Activated CD4-positive, alpha-beta T cell treated with anti-CD3 and anti-CD28 coated beads for 48 hours (primary cell): ENCODE data around the gene MACROD2.

Experiments used
- DNase-seq: peaks from one replicate; pipeline ENCODE4 v3.0.0-alpha.2; 2020

The MACROD2 gene

GRCh38 chr20:14723614-14724013 lies 728.3 kb downstream of the MACROD2 start:
- no peak for DNase-seq

DNA sequence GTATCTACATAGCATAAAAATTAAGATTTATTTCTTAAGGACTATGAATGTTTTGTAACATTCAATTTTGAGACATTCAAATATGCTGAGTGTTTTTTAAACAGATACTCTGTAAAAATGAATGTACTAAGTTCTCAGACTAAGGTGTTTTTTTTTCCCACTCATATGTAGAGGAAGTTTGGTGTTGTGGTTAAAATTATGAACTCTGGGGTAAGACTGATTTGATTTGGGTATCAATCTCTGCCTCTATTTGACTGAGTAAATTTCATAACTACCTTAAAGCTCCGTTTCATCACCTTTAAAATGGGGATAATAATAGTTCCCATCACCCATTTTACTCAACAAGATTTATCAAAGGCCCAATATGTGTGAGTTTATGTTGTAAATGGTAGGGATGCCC lies 728.7 kb downstream of the MACROD2 start:
- no peak for DNase-seq

GRCh38 chr20:14724468-14724867 lies 729.2 kb downstream of the MACROD2 start:
- DNase-seq = no peak

GRCh38 chr20:14726591-14726990 lies 731.3 kb downstream of the MACROD2 start:
- no peak for DNase-seq

DNA sequence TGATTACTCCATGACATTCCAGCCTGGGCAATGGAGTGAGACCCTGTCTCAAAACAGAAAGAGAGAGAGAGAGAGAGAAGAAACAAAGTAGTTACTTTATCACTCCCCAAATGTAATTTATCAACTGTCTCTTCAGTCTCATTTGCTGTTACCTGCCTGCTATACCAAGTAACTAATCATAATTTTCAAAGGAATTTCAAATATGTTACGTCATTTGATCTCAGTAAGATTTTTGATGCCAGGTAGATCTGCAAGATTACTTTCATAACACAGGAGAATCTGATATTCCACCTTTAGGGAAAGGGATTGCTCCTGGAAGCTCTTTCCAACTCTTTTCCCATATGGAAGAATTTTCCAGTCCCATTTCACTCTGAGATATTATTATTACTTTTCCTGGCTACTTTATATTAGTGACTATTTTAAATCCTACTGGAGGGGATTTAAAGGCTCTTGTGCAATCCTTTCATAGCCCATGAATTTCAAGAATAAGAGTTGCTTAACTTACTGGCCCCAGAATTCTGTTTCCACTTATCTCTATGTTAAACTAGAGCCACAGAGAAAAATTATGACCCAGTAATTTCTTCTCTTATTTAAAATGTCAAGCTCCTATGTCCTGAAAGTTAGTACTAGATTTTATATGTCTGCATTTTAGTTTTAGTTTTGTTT lies 732.3 kb downstream of the MACROD2 start:
- DNase-seq = no peak

DNA sequence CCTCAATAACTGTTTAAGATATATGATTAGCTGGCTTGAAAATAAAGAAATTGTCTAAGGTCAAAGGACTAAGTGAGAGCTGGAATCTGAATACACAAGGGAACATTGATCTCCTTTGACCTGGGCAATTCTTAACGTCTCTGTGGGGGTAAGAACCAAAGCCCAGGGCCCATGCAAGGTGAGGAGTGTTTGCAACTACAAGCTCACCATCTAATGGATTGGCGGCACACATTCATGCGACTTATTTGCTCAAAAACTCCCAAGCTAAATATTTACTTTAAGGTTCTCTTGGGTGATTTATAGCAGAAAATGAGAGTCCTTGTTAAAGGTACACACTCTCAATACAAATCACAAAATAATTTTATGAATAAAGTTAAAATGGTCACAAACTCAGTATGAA lies 734.1 kb downstream of the MACROD2 start:
- no peak for DNase-seq

DNA sequence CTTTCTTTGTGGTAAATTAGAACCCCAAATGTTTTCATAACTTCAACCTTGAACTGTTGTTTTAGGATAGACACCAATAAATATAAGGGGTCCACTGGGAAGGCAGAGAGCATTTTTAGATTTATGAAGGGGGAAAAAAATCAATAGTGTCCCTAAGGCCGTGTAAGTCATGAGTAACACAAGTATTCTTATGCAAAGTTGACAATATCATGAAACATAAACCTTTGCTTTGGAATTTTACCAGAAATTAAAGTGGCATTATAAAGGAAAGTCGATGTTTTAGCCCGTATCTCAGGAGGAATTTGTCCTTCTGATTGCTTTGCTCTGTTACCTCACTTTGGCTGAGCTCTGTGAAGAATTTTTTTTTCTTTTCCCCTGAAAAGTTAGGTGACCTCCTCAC lies 737.0 kb downstream of the MACROD2 start:
- no peak for DNase-seq

DNA sequence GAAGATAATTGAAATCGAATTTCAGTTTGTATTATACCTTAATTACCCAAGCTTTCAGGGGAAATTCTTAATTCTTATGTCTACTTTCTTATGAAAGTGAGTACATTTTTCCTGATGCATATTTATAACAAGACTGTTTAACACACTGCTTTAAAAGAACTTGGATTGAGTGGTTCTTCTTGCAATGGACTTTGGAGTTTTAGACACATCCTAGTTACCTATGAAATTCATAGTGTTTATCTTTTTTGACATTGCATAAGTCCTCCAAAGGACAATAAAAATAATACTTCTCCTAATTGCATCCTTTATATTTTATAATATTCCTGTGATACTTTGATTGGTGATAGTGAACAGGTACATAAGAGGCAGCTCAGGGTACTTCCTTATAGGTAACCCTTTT lies 737.7 kb downstream of the MACROD2 start:
- DNase-seq = no peak

- no peak for DNase-seq
These were observed 745.1 kb downstream of the MACROD2 start for GRCh38 chr20:14740380-14740779.

DNA sequence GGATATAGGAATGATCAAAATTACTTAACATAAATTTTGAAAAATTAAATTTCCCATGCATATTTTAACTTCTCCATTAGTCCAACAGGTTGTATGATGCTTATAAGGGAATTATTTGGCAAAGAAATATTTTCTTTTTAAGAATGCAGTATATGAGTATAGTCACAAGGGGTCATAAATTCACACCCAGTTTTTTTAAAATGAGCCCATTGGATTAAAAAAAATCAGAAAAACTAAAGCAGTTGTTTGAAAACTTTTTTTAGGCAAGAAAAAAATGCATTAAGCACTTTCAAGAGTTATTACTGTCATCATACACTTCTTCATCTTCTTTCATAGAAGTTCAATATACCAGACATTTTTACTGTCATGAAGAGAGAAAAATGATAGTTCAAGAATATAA lies 746.3 kb downstream of the MACROD2 start:
- no peak for DNase-seq

- no peak for DNase-seq
These were observed 749.4 kb downstream of the MACROD2 start for GRCh38 chr20:14744723-14745122.

DNA sequence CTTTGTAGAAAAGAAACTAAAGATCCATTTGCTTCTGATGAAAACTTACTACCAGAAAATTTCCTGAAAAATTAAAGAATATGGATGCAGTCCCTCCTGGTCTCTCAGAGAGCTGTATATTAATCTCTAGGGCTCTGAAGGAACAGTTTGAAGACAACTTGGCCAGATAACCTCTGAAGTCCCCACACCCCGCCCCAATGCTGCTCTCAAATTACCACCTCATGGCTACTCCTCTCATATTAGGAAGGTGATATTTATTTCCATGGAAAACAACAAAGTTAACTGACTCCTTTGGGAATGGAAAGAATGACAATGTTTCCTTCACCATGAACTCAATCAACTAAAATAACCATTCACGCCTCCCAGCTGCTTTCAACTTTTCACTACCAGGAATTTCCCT lies 750.5 kb downstream of the MACROD2 start:
- no peak for DNase-seq

GRCh38 chr20:14751191-14751590 lies 755.9 kb downstream of the MACROD2 start:
- DNase-seq = no peak

- no peak for DNase-seq
These were observed 762.4 kb downstream of the MACROD2 start for GRCh38 chr20:14757728-14758127.

DNA sequence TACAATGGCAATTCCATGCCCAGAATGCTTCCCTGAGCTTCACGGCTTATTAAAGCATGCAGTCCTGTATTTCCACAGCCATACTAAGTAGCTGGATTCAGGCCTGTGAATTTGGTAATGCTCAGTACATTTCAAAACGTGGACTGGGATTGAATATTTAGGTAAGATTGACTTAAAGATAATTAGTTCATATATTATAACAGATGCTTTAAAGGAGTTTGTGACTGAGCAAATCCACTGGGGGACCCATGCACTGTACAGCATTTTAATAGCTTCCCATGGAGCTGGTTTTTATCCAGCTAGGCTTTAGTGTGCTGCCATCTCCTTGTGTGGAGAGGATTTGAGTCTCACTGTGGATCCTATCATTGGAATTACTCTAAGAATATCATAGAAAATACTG lies 763.0 kb downstream of the MACROD2 start:
- DNase-seq = no peak

GRCh38 chr20:14759979-14760378 lies 764.7 kb downstream of the MACROD2 start:
- DNase-seq = no peak

DNA sequence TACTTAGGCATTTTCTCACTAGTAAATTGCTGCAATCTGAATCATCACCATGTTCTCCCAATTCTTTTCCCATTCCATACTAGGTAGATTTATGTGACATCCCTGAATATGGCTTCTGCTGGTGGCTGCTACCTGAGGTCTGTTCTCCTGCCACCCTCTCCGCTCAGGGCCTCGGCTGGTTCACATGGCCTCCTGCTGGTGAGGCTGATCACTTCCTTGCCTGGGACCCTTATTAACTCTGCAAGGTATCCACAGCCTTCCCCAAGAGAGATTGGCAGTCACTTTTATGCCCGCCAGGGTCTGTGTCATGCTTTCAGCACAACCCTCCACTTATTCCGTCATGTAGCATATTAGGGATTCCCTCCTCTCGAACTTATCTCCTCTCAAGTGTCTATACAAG lies 766.6 kb downstream of the MACROD2 start:
- no peak for DNase-seq

DNA sequence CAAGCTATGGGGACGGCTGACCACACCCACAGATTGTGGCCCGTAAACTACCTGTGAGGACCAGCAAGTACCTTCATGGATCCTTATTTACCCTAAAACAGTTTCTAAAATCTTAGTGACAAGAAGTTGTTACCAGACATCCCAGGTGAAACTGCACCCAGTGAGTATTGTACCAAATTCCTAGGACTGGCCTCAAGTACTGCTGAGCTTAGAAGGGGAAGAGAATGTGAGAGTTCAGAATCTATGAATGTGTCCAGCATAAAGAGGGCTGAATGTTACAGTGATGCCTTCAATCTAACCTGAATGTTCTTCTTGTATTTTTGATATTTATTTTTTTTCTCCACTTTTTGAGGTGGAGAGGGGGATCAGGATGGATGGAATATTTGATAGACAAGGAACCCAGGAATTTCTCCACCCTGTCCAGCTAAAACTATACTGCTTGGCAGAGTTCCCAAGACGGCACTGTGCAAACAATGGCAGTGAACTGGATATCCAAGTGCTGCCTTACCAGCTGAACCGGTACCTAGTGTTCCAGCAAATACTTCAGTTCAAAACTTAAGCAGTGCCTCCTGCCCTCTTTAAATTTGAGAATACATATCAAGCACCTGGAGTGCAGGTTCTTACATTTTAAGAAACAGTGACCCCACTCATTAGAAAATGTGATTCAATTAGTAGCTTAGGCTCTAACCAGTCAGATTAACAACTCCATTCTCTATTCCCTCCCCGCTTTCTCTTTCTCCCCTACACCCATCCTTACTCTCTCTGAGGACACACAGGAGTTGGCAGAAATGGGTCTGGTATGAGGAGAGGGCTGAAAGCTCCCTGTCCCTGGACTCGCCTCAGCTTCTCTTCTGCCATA lies 769.4 kb downstream of the MACROD2 start:
- no peak for DNase-seq

GRCh38 chr20:14765370-14765701 lies 770.0 kb downstream of the MACROD2 start:
- no peak for DNase-seq

DNA sequence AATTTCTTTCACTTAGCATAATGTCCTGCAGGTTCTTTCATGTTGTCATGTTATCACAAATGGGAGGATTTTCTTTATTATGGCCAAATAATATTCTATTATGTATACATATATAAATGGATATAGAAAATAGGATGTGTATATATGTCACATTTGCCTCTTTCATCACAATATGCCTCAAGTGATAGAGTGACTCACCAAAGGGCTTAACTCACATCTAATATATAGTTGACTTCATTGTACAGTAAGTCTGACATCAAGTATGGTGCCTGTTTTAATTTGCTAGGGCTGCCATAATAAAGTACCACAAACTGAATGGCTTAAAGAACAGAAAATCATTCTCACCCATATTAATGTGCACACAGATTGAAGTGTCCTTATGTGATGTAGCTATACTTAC lies 778.2 kb downstream of the MACROD2 start:
- no peak for DNase-seq

DNA sequence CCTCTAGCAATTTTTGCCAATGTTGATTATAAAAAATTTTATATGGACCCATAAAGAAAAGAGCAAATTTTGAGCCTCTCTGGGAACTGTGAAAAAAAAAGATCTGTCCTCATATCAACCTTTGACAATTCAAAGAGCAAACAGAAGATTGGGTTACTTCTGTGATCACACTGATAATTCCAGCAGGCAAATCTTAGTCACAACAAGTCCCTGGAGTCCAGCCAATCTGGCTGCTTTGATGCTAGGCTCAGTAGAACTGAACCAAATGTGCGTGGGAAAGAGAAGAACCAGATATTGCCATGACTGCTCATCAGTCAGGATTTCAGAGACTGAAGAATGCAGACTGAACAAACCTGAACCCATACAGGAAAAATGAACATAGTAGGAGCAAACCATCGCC lies 780.5 kb downstream of the MACROD2 start:
- DNase-seq = no peak

DNA sequence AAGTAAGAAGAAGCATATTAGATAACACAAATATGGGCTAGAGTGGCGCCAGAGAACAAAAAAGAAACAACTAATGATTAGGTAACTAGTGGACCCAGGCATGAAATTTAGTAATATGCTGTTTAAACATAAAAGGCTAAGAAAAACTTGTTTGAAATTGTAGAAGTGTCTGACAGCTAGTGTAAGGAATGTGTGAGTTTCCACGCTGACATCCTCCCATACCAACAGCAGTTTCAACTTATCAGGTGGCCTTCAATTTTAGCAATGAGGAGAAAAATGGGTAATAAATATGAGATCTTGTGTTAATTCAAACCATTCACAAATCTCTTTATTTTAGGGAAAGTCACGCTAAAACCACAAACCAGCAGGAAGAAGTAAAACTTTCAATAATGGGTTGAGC lies 782.3 kb downstream of the MACROD2 start:
- no peak for DNase-seq

GRCh38 chr20:14778096-14778495 lies 782.8 kb downstream of the MACROD2 start:
- DNase-seq = no peak

- DNase-seq = no peak
These were observed 783.6 kb downstream of the MACROD2 start for GRCh38 chr20:14778875-14779274.

DNA sequence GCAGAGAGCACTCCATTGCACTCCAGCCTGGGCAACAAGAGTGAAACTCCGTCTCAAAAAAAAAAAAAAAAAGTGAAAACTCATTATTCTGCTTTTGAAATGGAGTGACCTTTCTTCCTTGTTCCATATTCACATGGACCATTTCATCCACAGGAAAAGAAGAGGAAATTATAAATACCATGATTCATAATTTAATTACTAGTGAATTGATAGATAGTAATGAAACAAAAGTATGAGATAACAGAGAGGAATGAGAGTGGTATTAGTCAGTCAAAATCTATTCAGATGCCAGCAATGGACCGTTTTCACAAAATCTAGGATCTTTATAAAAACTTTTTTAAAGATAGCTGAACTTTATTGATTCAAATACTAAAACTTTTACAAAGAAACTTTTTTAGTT lies 785.2 kb downstream of the MACROD2 start:
- no peak for DNase-seq
